Caco-2 (cell line): ENCODE data around the gene DMRTA2. TPM values are rescaled to one million over a fixed set of nuclear protein-coding genes. Genes with fewer than 3 reads are reported as not detected.

Experiments used
- BruUV-seq: library from RNA; stranded (reverse); fragments of 400-500 nt; replicated peaks from 2 replicates; lab custom pipeline; 2021; lab: Mats Ljungman, UMichigan
- CTCF ChIA-PET: fragments of 300-600 bp; sonication (Branson Sonifier 250); formaldehyde crosslinking; loops from one replicate; lab custom pipeline; 2022; ENCODE audit warnings: antibody characterized with exemption; lab: Charles Lee
- POLR2A ChIA-PET: fragments of 300-600 bp; sonication (Branson Sonifier 250); formaldehyde crosslinking; loops from one replicate; lab custom pipeline; 2022; ENCODE audit warnings: antibody characterized with exemption; lab: Charles Lee
- DNase-seq, 2 experiments: peaks; one replicate each; pipeline versions ENCODE4 v3.0.0 to v3.0.0-alpha.2; 2020 to 2022
- H3K27me3 ChIP-seq: replicated peaks from 2 replicates; pipeline ENCODE4 v1.6.0; 2011; ENCODE audit warnings: low read length; ENCODE audit not compliant: control insufficient read depth, insufficient read depth
- H3K36me3 ChIP-seq: 2 replicates; pipeline ENCODE4 v1.5.1; 2011; ENCODE audit warnings: low read length; ENCODE audit not compliant: control insufficient read depth, insufficient read depth
- H3K4me1 ChIP-seq: fragments of 250-450 bp; sonication (Bioruptor Pico); 2 replicates; pipeline ENCODE4 v1.5.1; 2020; ENCODE audit warnings: mild to moderate bottlenecking
- H3K4me3 ChIP-seq: 2 replicates; pipeline ENCODE4 v1.5.1; 2011; ENCODE audit warnings: low read depth, mild to moderate bottlenecking, control low read depth, low read length
- H3K9me3 ChIP-seq: fragments of 250-450 bp; sonication (Bioruptor Pico); 2 replicates; pipeline ENCODE4 v1.5.1; 2020; ENCODE audit warnings: mild to moderate bottlenecking, moderate library complexity
- H3K27ac Mint-ChIP-seq: one replicate; pipeline ENCODE4 v1.8.0; 2022; ENCODE audit warnings: mixed read lengths; ENCODE audit not compliant: unreplicated experiment
- H3K27me3 Mint-ChIP-seq: one replicate; pipeline ENCODE4 v1.8.0; 2022; ENCODE audit warnings: mixed read lengths; ENCODE audit not compliant: insufficient read depth, unreplicated experiment
- H3K36me3 Mint-ChIP-seq: one replicate; pipeline ENCODE4 v1.8.0; 2022; ENCODE audit warnings: mild to moderate bottlenecking, mixed read lengths; ENCODE audit not compliant: insufficient read depth, unreplicated experiment
- H3K4me1 Mint-ChIP-seq: one replicate; pipeline ENCODE4 v1.8.0; 2022; ENCODE audit warnings: low read depth, mixed read lengths; ENCODE audit not compliant: unreplicated experiment
- H3K4me3 Mint-ChIP-seq: one replicate; pipeline ENCODE4 v1.8.0; 2022; ENCODE audit warnings: mild to moderate bottlenecking, moderate library complexity, mixed read lengths; ENCODE audit not compliant: unreplicated experiment
- H3K9me3 Mint-ChIP-seq: one replicate; pipeline ENCODE4 v1.8.0; 2022; ENCODE audit warnings: mixed read lengths; ENCODE audit not compliant: unreplicated experiment
- intact Hi-C: fragments of 100-400 bp; cut with micrococcal nuclease; formaldehyde crosslinking; loops from one replicate; pipeline ENCODE4 v1.10.0; 2022; ENCODE audit not compliant: unreplicated experiment
- total RNA-seq: library from RNA; stranded (reverse); gene quantifications from 2 replicates; pipeline ENCODE4 v1.2.3, GENCODE V29; 2022
- TF ChIP-seq, protein P1 (sequence below), 2 experiments: fragments of 200-600 bp in 1 of 2; IDR thresholded peaks; 1 replicate in 1 of 2; 2 replicates in 1 of 2; pipeline versions ENCODE4 v1.5.1 to v1.8.0; 2011 to 2022; ENCODE audit warnings: antibody characterized with exemption in 1 of 2, control low read depth in 1 of 2, inconsistent platforms in 1 of 2, low read depth in 1 of 2, low read length in 1 of 2, mild to moderate bottlenecking in 1 of 2, moderate library complexity in 1 of 2; ENCODE audit not compliant: insufficient read depth in 1 of 2, severe bottlenecking in 1 of 2, unreplicated experiment in 1 of 2

The DMRTA2 gene
- total RNA-seq, 1 experiment from 2014 or later, result 3.4 TPM

DNA sequence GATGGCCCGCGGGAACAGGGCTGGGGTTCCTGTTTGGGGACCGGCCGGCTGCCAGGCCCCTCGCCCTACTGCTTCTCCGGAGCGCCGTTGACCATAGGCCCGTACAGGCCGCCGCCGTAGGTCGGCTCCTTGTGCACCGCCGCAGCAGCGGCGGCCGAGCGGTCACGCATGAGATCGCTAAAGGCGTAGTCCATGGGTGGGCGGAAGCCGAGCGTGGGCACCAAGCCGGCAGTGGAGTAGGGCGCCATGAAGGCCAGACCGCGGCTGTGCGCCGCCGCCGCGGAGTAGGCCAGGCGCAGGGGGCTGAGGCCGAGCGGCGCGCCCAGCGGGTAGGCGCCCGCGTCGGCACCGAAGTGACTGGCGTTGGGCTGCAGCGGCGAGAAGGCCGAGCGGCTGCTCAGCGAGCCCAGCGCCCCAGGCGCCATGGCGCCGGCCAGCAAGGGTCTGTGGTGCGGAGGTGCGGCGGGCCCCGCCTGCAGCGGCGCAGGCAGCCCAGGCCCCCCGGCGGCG lies 4.6 kb downstream of the DMRTA2 start:
- POLR2A ChIA-PET, result no interaction called here
- no peak overlapping the region for H3K4me3 Mint-ChIP-seq

DNA sequence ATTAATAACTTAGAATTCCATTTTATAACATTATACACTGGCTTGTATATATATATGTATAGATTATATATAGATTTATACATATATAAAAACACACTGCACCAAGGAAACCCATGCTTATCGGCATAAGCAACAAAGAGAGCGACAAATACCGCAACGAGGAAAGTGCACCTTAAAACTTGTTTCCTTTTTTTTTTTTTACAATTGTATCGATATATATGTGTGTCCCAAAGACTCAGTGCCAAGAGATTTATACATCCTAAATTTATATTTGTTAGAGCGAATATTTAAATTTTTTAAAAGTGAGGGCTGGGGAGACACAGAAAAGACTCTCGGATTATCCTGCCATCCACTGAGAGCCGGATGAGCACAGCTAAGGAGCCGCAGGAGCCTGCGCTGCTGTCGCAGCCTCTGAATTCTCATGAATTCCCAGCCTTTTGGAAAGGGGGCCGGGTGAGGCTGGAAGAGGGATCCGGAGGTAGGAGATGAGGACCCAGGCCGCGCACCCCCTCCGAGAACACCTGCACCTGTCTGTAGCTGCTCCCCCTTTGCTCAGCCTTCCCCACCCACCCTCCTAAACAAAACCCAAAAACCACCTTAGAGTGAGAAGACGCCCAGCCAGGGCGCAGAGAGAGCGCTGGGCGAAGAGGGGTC lies 5.2 kb downstream of the DMRTA2 start:
- Mint-ChIP-seq H3K27ac (no peak overlapping the region), H3K9me3 (no peaks in the 10 kb centered on the region), H3K4me3 (no peak overlapping the region), H3K36me3 (peaks cover 13% of the 10 kb centered on the region), H3K4me1 (no peaks in the 10 kb centered on the region), H3K27me3 (peaks cover 5% of the 10 kb centered on the region)
- ChIA-PET CTCF (no interaction called here), POLR2A (no interaction called here)
- Histone ChIP-seq H3K27me3 (no peaks in the 10 kb centered on the region), H3K36me3 (no peaks in the 10 kb centered on the region), H3K4me1 (no peaks in the 10 kb centered on the region), H3K9me3 (no peaks in the 10 kb centered on the region), H3K4me3 (no peak overlapping the region)
- BruUV-seq, result no TSS peak
- intact Hi-C loops, result no loop called here
- TF ChIP-seq, protein P1, sequence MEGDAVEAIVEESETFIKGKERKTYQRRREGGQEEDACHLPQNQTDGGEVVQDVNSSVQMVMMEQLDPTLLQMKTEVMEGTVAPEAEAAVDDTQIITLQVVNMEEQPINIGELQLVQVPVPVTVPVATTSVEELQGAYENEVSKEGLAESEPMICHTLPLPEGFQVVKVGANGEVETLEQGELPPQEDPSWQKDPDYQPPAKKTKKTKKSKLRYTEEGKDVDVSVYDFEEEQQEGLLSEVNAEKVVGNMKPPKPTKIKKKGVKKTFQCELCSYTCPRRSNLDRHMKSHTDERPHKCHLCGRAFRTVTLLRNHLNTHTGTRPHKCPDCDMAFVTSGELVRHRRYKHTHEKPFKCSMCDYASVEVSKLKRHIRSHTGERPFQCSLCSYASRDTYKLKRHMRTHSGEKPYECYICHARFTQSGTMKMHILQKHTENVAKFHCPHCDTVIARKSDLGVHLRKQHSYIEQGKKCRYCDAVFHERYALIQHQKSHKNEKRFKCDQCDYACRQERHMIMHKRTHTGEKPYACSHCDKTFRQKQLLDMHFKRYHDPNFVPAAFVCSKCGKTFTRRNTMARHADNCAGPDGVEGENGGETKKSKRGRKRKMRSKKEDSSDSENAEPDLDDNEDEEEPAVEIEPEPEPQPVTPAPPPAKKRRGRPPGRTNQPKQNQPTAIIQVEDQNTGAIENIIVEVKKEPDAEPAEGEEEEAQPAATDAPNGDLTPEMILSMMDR (IDR thresholded peaks at IDR 0.05; ENCODE audit: insufficient read depth in 1 of 2, low read depth in 1 of 2, low read length in 1 of 2, severe bottlenecking in 1 of 2, unreplicated experiment in 1 of 2), result no peak
- no peak for DNase-seq

More for the DNA sequence above, 4.6 kb downstream of the DMRTA2 start:
- Histone ChIP-seq H3K36me3 (no peaks in the 10 kb centered on the region), H3K4me3 (no peak overlapping the region), H3K27me3 (no peaks in the 10 kb centered on the region), H3K9me3 (no peaks in the 10 kb centered on the region), H3K4me1 (no peaks in the 10 kb centered on the region)
- intact Hi-C loops, result no loop called here
- H3K27me3 Mint-ChIP-seq, result peaks cover 5% of the 10 kb centered on the region
- CTCF ChIA-PET, result no interaction called here
- no TSS peak for BruUV-seq
- H3K4me1 Mint-ChIP-seq, result no peaks in the 10 kb centered on the region
- peaks cover 17% of the 10 kb centered on the region for H3K36me3 Mint-ChIP-seq
- H3K9me3 Mint-ChIP-seq, result no peaks in the 10 kb centered on the region
- no peak overlapping the region for H3K27ac Mint-ChIP-seq
- DNase-seq, result no peak
- TF ChIP-seq, protein P1 (IDR thresholded peaks at IDR 0.05; ENCODE audit: insufficient read depth in 1 of 2, low read depth in 1 of 2, low read length in 1 of 2, severe bottlenecking in 1 of 2, unreplicated experiment in 1 of 2), result no peak

DNA sequence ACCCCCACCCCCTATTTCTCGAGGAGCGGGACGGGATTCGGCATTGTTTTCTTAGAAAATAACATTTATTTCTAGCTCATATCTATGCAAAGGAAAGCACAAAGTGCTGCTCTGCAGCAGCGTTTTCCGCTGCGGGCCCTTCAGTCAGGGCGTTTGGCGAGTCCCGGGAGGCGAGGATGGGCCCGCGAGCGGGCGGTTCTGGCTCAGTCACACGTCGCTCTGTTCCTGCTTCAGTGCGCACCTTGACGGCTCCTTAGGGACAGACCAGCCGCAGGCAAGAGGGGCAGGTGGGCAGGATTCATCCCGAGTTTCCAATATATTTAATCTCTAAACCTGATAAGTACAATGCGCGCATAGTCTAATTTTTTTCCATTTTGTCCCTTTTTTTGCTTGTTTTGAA lies 5.7 kb downstream of the DMRTA2 start:
- intact Hi-C loops, result no loop called here
- Histone ChIP-seq H3K36me3 (no peaks in the 10 kb centered on the region), H3K4me3 (no peak overlapping the region), H3K4me1 (no peaks in the 10 kb centered on the region), H3K27me3 (no peaks in the 10 kb centered on the region), H3K9me3 (no peaks in the 10 kb centered on the region)
- BruUV-seq, result no TSS peak
- TF ChIP-seq, protein P1 (IDR thresholded peaks at IDR 0.05; ENCODE audit: insufficient read depth in 1 of 2, low read depth in 1 of 2, low read length in 1 of 2, severe bottlenecking in 1 of 2, unreplicated experiment in 1 of 2), result no peak
- H3K36me3 Mint-ChIP-seq, result peaks cover 8% of the 10 kb centered on the region
- H3K4me3 Mint-ChIP-seq, result no peak overlapping the region
- no peaks in the 10 kb centered on the region for H3K4me1 Mint-ChIP-seq
- CTCF ChIA-PET, result no interaction called here
- no peaks in the 10 kb centered on the region for H3K9me3 Mint-ChIP-seq
- DNase-seq, result no peak
- POLR2A ChIA-PET, result no interaction called here
- H3K27ac Mint-ChIP-seq, result no peak overlapping the region
- H3K27me3 Mint-ChIP-seq, result peaks cover 5% of the 10 kb centered on the region
